Mesothelial cell of epicardium (in vitro differentiated cells): ENCODE results near the gene RNF169. TPM values are rescaled to one million over a fixed set of nuclear protein-coding genes. Genes with fewer than 3 reads are reported as not detected.

Experiments
- DNase-seq, 2 experiments: peaks; one replicate each; pipeline ENCODE4 v3.0.0; 2021; ENCODE audit warnings: low spot score in 2 of 2; ENCODE audit not compliant: unreplicated experiment in 2 of 2
- H3K27ac Mint-ChIP-seq: 2 replicates; pipeline ENCODE4 v1.8.0; 2021; ENCODE audit warnings: mixed read lengths
- H3K27me3 Mint-ChIP-seq: 2 replicates; pipeline ENCODE4 v1.8.0; 2021; ENCODE audit warnings: low read depth, mixed read lengths
- H3K36me3 Mint-ChIP-seq: 2 replicates; pipeline ENCODE4 v1.8.0; 2021; ENCODE audit warnings: mixed read lengths
- H3K4me1 Mint-ChIP-seq: 2 replicates; pipeline ENCODE4 v1.8.0; 2021; ENCODE audit warnings: mixed read lengths
- H3K4me3 Mint-ChIP-seq: 2 replicates; pipeline ENCODE4 v1.8.0; 2021; ENCODE audit warnings: mild to moderate bottlenecking, moderate library complexity, mixed read lengths
- H3K9me3 Mint-ChIP-seq: 2 replicates; pipeline ENCODE4 v1.8.0; 2021; ENCODE audit warnings: mixed read lengths
- CTCF ChIP-seq: fragments of 200-600 bp; sonication (generic); IDR thresholded peaks from one replicate; pipeline ENCODE4 v1.5.0; 2021; ENCODE audit warnings: antibody characterized with exemption; ENCODE audit not compliant: unreplicated experiment
- total RNA-seq: library from RNA; stranded (reverse); gene quantifications from 3 replicates; pipeline ENCODE4 v1.2.1, GENCODE V29; 2021

RNF169 gene
- total RNA-seq, 1 donor from 2014 or later: 24.2 TPM

- peaks cover 21% of the 10 kb centered on the region for H3K36me3 Mint-ChIP-seq
- no peak for DNase-seq
- TF ChIP-seq CTCF: no peak
- H3K27ac Mint-ChIP-seq: no peak overlapping the region
- no peaks in the 10 kb centered on the region for H3K9me3 Mint-ChIP-seq
- no peak overlapping the region for H3K4me3 Mint-ChIP-seq
- H3K27me3 Mint-ChIP-seq: no peaks in the 10 kb centered on the region
- H3K4me1 Mint-ChIP-seq: peaks cover 6% of the 10 kb centered on the region
Measured at GRCh38 chr11:74847895-74848294, 99.2 kb downstream of the RNF169 start.

- no peak overlapping the region for H3K4me3 Mint-ChIP-seq
- H3K4me1 Mint-ChIP-seq: peaks cover 6% of the 10 kb centered on the region
- H3K27ac Mint-ChIP-seq: peak overlapping the region; percentile 43
- H3K36me3 Mint-ChIP-seq: peaks cover 27% of the 10 kb centered on the region
- no peak for DNase-seq
- H3K27me3 Mint-ChIP-seq: no peaks in the 10 kb centered on the region
- no peaks in the 10 kb centered on the region for H3K9me3 Mint-ChIP-seq
- no peak for TF ChIP-seq CTCF
Measured at GRCh38 chr11:74849525-74850391, 101.1 kb downstream of the RNF169 start.

- TF ChIP-seq CTCF: no peak
Measured at GRCh38 chr11:74853223-74853622, 104.6 kb downstream of the RNF169 start.

GRCh38 chr11:74860743-74861142, 112.1 kb downstream of the RNF169 start:
- no peaks in the 10 kb centered on the region for H3K27me3 Mint-ChIP-seq
- no peak for TF ChIP-seq CTCF
- H3K27ac Mint-ChIP-seq: no peak overlapping the region
- H3K4me1 Mint-ChIP-seq: no peaks in the 10 kb centered on the region
- H3K4me3 Mint-ChIP-seq: no peak overlapping the region
- peaks cover 27% of the 10 kb centered on the region for H3K9me3 Mint-ChIP-seq
- H3K36me3 Mint-ChIP-seq: peaks cover 70% of the 10 kb centered on the region
- DNase-seq: no peak

More at GRCh38 chr11:74853223-74853622, 104.6 kb downstream of the RNF169 start:
- H3K4me1 Mint-ChIP-seq: peaks cover 6% of the 10 kb centered on the region
- H3K36me3 Mint-ChIP-seq: peaks cover 20% of the 10 kb centered on the region
- H3K4me3 Mint-ChIP-seq: no peak overlapping the region
- H3K9me3 Mint-ChIP-seq: no peaks in the 10 kb centered on the region
- no peak overlapping the region for H3K27ac Mint-ChIP-seq
- no peaks in the 10 kb centered on the region for H3K27me3 Mint-ChIP-seq
- no peak for DNase-seq

GRCh38 chr11:74863410-74863809, 114.8 kb downstream of the RNF169 start:
- Mint-ChIP-seq H3K36me3 (peaks cover 87% of the 10 kb centered on the region), H3K27ac (no peak overlapping the region), H3K4me3 (no peak overlapping the region), H3K4me1 (no peaks in the 10 kb centered on the region), H3K9me3 (peaks cover 48% of the 10 kb centered on the region), H3K27me3 (no peaks in the 10 kb centered on the region)
- TF ChIP-seq CTCF: no peak
- no peak for DNase-seq
